VCaP (cell line): ENCODE data around the gene PCDH9.

Experiments
- H3K27ac ChIP-seq: fragments of 450-650 bp; 2 replicates; pipeline ENCODE4 v1.5.1; 2017
- TF ChIP-seq, protein P1 (sequence below): fragments of 450-650 bp; conservative IDR thresholded peaks from 2 replicates; pipeline ENCODE4 v1.5.1; 2017; ENCODE audit warnings: mild to moderate bottlenecking, moderate library complexity

PCDH9 gene

DNA sequence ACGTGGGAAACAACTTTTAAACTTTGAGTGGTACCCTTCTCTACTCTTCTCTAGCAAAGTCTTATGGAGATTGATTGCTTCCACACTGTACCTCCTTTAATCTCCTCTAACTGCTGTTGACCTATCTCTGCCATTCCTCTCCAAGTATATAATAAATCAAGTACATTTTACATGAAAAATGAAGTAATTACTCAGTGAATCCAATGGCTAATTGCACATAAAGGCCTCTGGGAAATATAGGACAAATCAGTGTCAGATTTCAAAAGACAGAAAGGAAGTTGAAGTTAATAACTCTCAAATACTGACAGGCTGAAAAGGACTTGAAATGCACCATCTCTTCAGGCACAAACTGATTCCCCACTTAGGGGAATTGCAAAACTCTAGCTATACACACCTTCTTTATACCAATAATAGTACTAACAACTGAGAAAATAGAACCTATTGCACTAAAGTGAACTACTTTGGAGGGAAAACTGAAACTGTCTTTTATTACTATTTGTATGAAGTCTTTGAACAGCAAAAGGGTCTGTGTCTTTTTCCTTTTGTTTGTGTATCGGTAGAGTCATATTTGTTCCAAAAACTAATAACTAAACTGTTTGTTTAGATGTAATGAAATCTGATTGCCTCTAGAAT, 701.1 kb downstream of the PCDH9 start:
- H3K27ac ChIP-seq, result no peak overlapping the region
- TF ChIP-seq, protein P1, sequence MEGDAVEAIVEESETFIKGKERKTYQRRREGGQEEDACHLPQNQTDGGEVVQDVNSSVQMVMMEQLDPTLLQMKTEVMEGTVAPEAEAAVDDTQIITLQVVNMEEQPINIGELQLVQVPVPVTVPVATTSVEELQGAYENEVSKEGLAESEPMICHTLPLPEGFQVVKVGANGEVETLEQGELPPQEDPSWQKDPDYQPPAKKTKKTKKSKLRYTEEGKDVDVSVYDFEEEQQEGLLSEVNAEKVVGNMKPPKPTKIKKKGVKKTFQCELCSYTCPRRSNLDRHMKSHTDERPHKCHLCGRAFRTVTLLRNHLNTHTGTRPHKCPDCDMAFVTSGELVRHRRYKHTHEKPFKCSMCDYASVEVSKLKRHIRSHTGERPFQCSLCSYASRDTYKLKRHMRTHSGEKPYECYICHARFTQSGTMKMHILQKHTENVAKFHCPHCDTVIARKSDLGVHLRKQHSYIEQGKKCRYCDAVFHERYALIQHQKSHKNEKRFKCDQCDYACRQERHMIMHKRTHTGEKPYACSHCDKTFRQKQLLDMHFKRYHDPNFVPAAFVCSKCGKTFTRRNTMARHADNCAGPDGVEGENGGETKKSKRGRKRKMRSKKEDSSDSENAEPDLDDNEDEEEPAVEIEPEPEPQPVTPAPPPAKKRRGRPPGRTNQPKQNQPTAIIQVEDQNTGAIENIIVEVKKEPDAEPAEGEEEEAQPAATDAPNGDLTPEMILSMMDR, result no peak

DNA sequence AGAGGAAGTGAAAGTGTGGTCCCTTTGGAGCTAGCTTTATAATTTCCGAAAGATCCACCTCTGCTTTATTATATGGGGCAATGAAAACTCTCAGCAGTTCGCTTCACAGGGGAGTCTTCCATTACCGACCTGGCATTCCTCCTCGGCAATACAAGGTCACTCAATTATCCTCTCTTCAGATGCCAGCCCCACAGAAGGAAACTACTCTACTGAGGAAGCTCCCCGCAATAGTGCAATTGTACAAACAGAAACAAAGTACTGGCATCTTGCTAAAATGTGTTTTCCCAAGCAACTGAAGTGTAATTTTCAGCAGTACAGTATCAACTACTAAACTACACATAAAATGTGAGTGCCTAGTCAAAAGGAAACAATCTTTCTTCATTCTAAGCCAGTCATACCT, 702.0 kb downstream of the PCDH9 start:
- TF ChIP-seq, protein P1, result no peak
- H3K27ac ChIP-seq, result no peak overlapping the region

DNA sequence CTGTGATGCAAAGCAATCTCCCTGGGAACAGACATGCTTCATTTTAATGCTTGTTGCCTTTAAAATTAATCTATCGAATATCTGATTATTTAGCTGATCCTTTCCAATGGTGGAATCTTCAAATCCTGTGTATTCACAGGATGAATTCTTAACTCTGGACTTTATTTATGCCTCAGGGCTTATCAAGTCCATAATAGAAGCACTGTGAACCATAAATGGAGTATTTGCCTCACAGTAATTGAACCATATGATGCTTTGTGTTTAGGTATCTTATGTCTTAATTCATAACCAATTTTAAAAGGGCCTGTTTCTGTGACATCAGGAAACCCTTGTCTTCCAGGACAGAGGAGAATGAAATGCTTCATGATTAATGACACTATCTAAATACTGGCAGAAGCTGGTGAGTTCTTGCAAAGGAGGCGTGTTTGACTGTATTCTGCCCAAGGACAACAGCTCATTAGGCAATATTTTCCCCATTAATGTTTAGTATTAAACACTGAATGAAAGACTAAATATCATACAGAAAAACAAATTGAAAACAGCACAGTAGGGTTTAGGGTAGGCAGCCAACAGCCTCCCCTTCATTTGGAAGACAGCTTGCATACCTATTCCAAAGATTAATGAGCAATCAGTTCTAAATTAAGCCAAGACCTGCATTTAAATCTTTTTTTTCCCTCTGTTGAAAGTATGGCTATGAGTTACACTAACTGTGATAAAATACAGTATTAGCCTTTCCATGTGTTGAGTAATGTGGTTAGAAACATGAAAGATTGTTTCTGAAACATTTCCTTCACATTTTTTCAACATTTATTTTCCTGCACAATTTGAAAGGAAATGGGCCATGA, 709.4 kb downstream of the PCDH9 start:
- TF ChIP-seq, protein P1, result no peak
- H3K27ac ChIP-seq, result no peak overlapping the region

DNA sequence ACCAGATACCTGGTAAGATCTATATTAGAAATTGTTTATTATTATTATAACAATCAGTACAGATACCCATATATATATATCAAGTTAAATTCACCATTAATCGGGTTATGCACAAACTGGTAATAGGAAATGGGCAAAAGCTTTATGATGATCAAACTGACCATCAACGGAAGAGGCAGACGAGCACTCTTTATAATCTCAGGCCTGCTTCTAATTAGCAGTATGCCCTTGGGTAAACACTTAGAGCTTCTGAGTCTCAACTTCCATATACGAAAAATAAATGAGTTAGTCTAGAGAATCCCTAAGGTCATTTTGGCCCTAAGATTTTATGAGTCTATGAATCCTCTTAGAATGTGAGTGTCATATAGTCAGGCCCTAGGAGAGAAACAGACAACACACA, 710.9 kb downstream of the PCDH9 start:
- TF ChIP-seq, protein P1, result no peak
- no peak overlapping the region for H3K27ac ChIP-seq

DNA sequence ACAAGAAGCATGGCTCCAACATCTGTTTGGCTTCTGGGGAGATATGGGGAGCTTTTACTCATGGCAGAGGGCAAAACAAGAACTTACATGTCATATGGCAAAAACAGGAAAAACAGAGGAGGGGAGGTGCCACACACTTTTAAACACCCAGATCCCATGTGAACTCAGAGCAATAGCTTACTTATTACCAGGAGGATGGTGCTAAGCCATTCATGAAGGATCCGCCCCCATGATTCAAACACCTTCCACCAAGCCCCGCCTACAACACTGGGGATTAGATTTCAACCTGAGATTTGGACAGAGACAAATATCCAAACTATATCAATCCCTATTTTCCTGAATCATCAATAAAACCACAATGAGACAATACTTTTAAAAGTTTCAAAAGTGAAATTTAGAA, 712.1 kb downstream of the PCDH9 start:
- TF ChIP-seq, protein P1, result no peak
- H3K27ac ChIP-seq, result no peak overlapping the region

DNA sequence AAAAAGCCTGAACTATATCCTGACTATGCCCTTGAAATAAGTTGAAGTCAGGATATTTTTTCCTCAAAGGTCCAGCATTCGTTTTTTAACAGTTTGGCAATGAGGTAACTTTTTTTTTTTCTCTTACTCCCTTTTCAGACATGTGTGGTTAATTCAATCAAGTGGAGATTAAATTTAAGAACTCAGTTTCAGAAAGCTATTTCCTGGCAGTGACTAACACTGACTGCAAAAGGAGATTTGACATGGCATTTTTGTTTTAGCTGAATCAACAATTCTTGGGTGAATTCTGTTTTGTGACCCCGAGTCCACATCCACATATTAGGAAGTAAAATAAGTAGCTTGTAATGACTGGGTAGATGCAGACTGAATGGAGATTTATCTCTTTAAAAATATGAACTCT, 716.4 kb downstream of the PCDH9 start:
- H3K27ac ChIP-seq, result no peak overlapping the region
- TF ChIP-seq, protein P1, result no peak

DNA sequence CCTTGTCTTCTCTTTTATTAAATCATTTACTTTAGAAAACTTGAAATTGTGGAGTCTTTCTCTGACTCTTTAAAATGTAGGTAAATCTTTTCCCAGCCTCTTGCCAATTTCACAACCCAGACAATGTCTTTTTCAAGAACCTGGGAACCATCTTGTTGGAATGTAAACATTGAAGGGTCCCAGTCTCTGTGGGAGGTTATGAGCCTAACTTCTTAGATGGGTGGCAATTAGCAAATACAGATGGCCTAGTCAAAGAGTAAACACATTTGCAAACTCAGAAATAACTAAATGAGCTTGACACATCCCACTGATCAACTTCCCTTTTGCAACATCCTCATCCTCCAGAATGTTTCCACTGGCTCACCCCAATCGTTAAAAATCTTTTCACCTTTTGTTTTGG, 721.0 kb downstream of the PCDH9 start:
- TF ChIP-seq, protein P1, result no peak
- H3K27ac ChIP-seq, result no peak overlapping the region
